Ovary (tissue), 3 donors: ENCODE results near the gene AVL9.

ENCODE experiments used
- CTCF ChIP-seq, 3 donors: fragments of 450-650 bp in 2 of 3; fragments of 200-600 bp in 1 of 3; IDR thresholded peaks; one replicate each; pipeline versions ENCODE4 v1.5.1 to v1.8.0; 2016 to 2022; ENCODE audit warnings: antibody characterized with exemption in 3 of 3, mild to moderate bottlenecking in 1 of 3
- POLR2A ChIP-seq: fragments of 450-650 bp; IDR thresholded peaks from one replicate; pipeline ENCODE4 v1.6.1; 2017; ENCODE audit warnings: antibody characterized with exemption, mild to moderate bottlenecking, moderate library complexity
- donor health status: DM: no; HTN: no; CAD: no.

GRCh38 chr7:32515890-32516550 lies 20.7 kb downstream of the AVL9 start:
- TF ChIP-seq CTCF (IDR thresholded peaks at IDR 0.05) (no peak), POLR2A (no peak)
